Erythroblast (primary cell): ENCODE data around the gene RRP1.

Experiments
- GATA1 ChIP-seq: IDR thresholded peaks from 2 replicates; pipeline ENCODE4 v1.6.1; 2011; ENCODE audit warnings: low read depth, mild to moderate bottlenecking, control low read depth, low read length, moderate library complexity
- POLR2A ChIP-seq: IDR thresholded peaks from 2 replicates; pipeline ENCODE4 v1.6.1; 2011; ENCODE audit warnings: mild to moderate bottlenecking, low read length

GRCh38 chr21:43783098-43783700 is 6.2 kb upstream of the RRP1 start:
- no peak for TF ChIP-seq POLR2A
- TF ChIP-seq GATA1: no peak
